HepG2 (cell line): ENCODE measurements around the gene MAPK8. TPM values are rescaled to one million over a fixed set of nuclear protein-coding genes. Genes with fewer than 3 reads are reported as not detected.
A peak's percentile ranks its signal among the peaks of the same experiment; 100 is the strongest.

Source experiments
- ATAC-seq: fragments of 200-7000 bp; cut with Tn5 transposase; 3 replicates; pipeline ENCODE4 v1.9.1; 2020; ENCODE audit warnings: mild to moderate bottlenecking, moderate library complexity
- BruUV-seq: library from RNA; stranded (reverse); fragments of 400-500 nt; replicated peaks from 2 replicates; lab custom pipeline; 2021; lab: Mats Ljungman, UMichigan
- CTCF ChIA-PET: fragments of 300-600 bp; formaldehyde crosslinking; extraction: SDS; loops from one replicate; lab custom pipeline; 2021; ENCODE audit warnings: low total read pairs, inconsistent platforms, low intra/inter-chr PET ratio; lab: Yijun Ruan, JAX
- POLR2A ChIA-PET: fragments of 350-600 bp; sonication (Branson Sonifier 250); formaldehyde crosslinking; loops from one replicate; lab custom pipeline; 2020; ENCODE audit warnings: antibody characterized with exemption, inconsistent platforms; lab: Yijun Ruan, JAX
- DNase-seq: peaks from one replicate; pipeline ENCODE4 v3.0.0-alpha.2; 2015; ENCODE audit warnings: low spot score
- FAIRE-seq: peaks from 3 replicates; lab custom pipeline; 2011; peaks lifted over from hg19 to GRCh38; lab: Jason Lieb, UNC
- H2AFZ ChIP-seq: one replicate; pipeline ENCODE4 v1.6.1; 2011; ENCODE audit warnings: low read length, inconsistent platforms
- H3K27ac ChIP-seq: fragments of 300-600 bp; 3 replicates; pipeline ENCODE4 v1.8.0; 2011; ENCODE audit warnings: mixed run types, mild to moderate bottlenecking, mixed read lengths, low read length, inconsistent platforms; ENCODE audit not compliant: insufficient read depth; ENCODE audit errors: extremely low read length
- H3K27me3 ChIP-seq, 2 experiments: fragments of 200-600 bp in 1 of 2; 2 replicates in 1 of 2; 3 replicates in 1 of 2; pipeline versions ENCODE4 v1.6.0 to v1.8.0; 2011; ENCODE audit warnings: low read length in 2 of 2, mild to moderate bottlenecking in 2 of 2, moderate library complexity in 2 of 2, inconsistent platforms in 1 of 2; ENCODE audit not compliant: insufficient read depth in 2 of 2, control insufficient read depth in 1 of 2
- H3K36me3 ChIP-seq, 2 experiments: fragments of 200-600 bp in 1 of 2; replicated peaks in 1 of 2; 2 replicates in 1 of 2; 3 replicates in 1 of 2; pipeline versions ENCODE4 v1.5.1 to v1.8.0; 2011; ENCODE audit warnings: low read length in 2 of 2, inconsistent platforms in 1 of 2; ENCODE audit not compliant: insufficient read depth in 2 of 2, control insufficient read depth in 1 of 2
- H3K4me1 ChIP-seq: 2 replicates; pipeline ENCODE4 v1.5.1; 2012; ENCODE audit warnings: low read length, inconsistent platforms; ENCODE audit not compliant: insufficient read depth
- H3K4me2 ChIP-seq: 2 replicates; pipeline ENCODE4 v1.6.0; 2011; ENCODE audit warnings: low read depth, low read length, inconsistent platforms
- H3K4me3 ChIP-seq, 3 experiments: fragments of 200-600 bp in 1 of 3; sonication (generic), shearing (Covaris generic) in 1 of 3; replicated peaks in 1 of 3; 2 replicates each; pipeline ENCODE4 v1.5.1; 2011 to 2016; ENCODE audit warnings: low read length in 3 of 3, inconsistent platforms in 2 of 3, low read depth in 2 of 3, mild to moderate bottlenecking in 2 of 3, control low read depth in 1 of 3, mixed read lengths in 1 of 3; ENCODE audit not compliant: insufficient read depth in 1 of 3
- H3K79me2 ChIP-seq: one replicate; pipeline ENCODE4 v1.6.1; 2011; ENCODE audit warnings: low read length, inconsistent platforms; ENCODE audit not compliant: insufficient read depth
- H3K9ac ChIP-seq: 2 replicates; pipeline ENCODE4 v1.6.0; 2011; ENCODE audit warnings: mild to moderate bottlenecking, low read depth, low read length, inconsistent platforms; ENCODE audit not compliant: insufficient read depth
- H3K9me3 ChIP-seq: 2 replicates; pipeline ENCODE4 v1.5.1; 2012; ENCODE audit warnings: mild to moderate bottlenecking, low read length
- H4K20me1 ChIP-seq: 2 replicates; pipeline ENCODE4 v1.6.0; 2011; ENCODE audit warnings: inconsistent platforms, mild to moderate bottlenecking, low read length, moderate library complexity; ENCODE audit not compliant: insufficient read depth
- ARID4A ChIP-seq: sonication (generic); formaldehyde crosslinking; IDR thresholded peaks from 2 replicates; pipeline ENCODE4 v1.5.0; 2020; ENCODE audit warnings: mild to moderate bottlenecking, missing genetic modification reagents, borderline replicate concordance
- ATAD3A ChIP-seq: sonication (generic); formaldehyde crosslinking; IDR thresholded peaks from 2 replicates; pipeline ENCODE4 v1.4.0; 2020; ENCODE audit warnings: missing genetic modification reagents
- BCL6 ChIP-seq: IDR thresholded peaks from 2 replicates; pipeline ENCODE4 v1.6.1; 2016; ENCODE audit warnings: missing genetic modification reagents, missing compliant biosample characterization
- ELK4 ChIP-seq: sonication (generic); formaldehyde crosslinking; IDR thresholded peaks from 2 replicates; pipeline ENCODE4 v1.9.0; 2021; ENCODE audit warnings: missing genetic modification reagents, borderline replicate concordance
- FLYWCH1 ChIP-seq: sonication (generic); formaldehyde crosslinking; IDR thresholded peaks from 2 replicates; pipeline ENCODE4 v1.8.1; 2023; ENCODE audit warnings: mild to moderate bottlenecking, missing genetic modification reagents
- FUBP1 ChIP-seq: sonication (generic); formaldehyde crosslinking; IDR thresholded peaks from 2 replicates; pipeline ENCODE4 v1.5.1; 2020; ENCODE audit warnings: missing genetic modification reagents, mild to moderate bottlenecking, borderline replicate concordance
- GATAD2A ChIP-seq: IDR thresholded peaks from 2 replicates; pipeline ENCODE4 v1.6.1; 2016
- HOXD1 ChIP-seq: sonication (generic); formaldehyde crosslinking; IDR thresholded peaks from 2 replicates; pipeline ENCODE4 v1.5.0; 2020; ENCODE audit warnings: missing genetic modification reagents
- NR2F2 ChIP-seq: IDR thresholded peaks from 2 replicates; pipeline ENCODE4 v1.6.1; 2012; ENCODE audit warnings: low read depth, inconsistent platforms, borderline replicate concordance
- PAF1 ChIP-seq: IDR thresholded peaks from 2 replicates; pipeline ENCODE4 v1.6.1; 2016; ENCODE audit warnings: missing genetic modification reagents, missing compliant biosample characterization
- PHF21A ChIP-seq: sonication (generic); formaldehyde crosslinking; IDR thresholded peaks from 2 replicates; pipeline ENCODE4 v1.5.0; 2020; ENCODE audit warnings: mild to moderate bottlenecking, missing genetic modification reagents
- RFX5 ChIP-seq: IDR thresholded peaks from 2 replicates; pipeline ENCODE4 v1.6.1; 2011; ENCODE audit warnings: low read depth, low read length, improper control_type of control experiment
- RORA ChIP-seq: sonication (generic); formaldehyde crosslinking; IDR thresholded peaks from 2 replicates; pipeline ENCODE4 v1.5.0; 2020; ENCODE audit warnings: mild to moderate bottlenecking, missing genetic modification reagents, moderate library complexity
- SATB2 ChIP-seq: sonication (generic); formaldehyde crosslinking; IDR thresholded peaks from 2 replicates; pipeline ENCODE4 v1.5.0; 2020; ENCODE audit warnings: missing genetic modification reagents
- ZNF10 ChIP-seq: sonication (generic); formaldehyde crosslinking; IDR thresholded peaks from 2 replicates; pipeline ENCODE4 v1.4.0; 2020; ENCODE audit warnings: mild to moderate bottlenecking, low read depth, missing genetic modification reagents, borderline replicate concordance
- ZNF589 ChIP-seq: sonication (generic); formaldehyde crosslinking; conservative IDR thresholded peaks from 2 replicates; pipeline ENCODE4 v1.8.0; 2022; ENCODE audit warnings: mild to moderate bottlenecking, moderate library complexity, missing genetic modification reagents
- ZNF776 ChIP-seq: sonication (generic); formaldehyde crosslinking; IDR thresholded peaks from 2 replicates; pipeline ENCODE4 v1.4.0; 2020; ENCODE audit warnings: mild to moderate bottlenecking, missing genetic modification reagents
- WGBS: methylation state at CpG from one replicate; pipeline ENCODE4 v1.1.6; 2017; ENCODE audit warnings: low lambda C conversion rate; 5-methylcytosine and 5-hydroxymethylcytosine counted together
- in situ Hi-C: cut with HindIII; loops from 2 replicates; pipeline ENCODE4 v1.10.0; 2017; ENCODE audit warnings: low pct_unique_long_range_greater_than_20kb; ENCODE audit not compliant: extremely low pct_ligation_motif_present
- intact Hi-C: fragments of 100-400 bp; cut with micrococcal nuclease; formaldehyde crosslinking; loops from one replicate; pipeline ENCODE4 v1.10.0; 2022; ENCODE audit not compliant: unreplicated experiment
- polyA plus RNA-seq, 8 experiments: library from polyadenylated mRNA; depleted of rRNA in 3 of 8; stranded (reverse) in 7 of 8; unstranded in 1 of 8; fragments of >200 nt; fragmentation: Illumina TruSeq in 4 of 8; extraction: Trizol in 4 of 8; gene quantifications; 2 replicates each; pipeline versions ENCODE4 v1.2.1 to v1.2.3, GENCODE V29; 2011 to 2016; ENCODE audit warnings: low read depth in 4 of 8, missing spikeins in 1 of 8, mixed read lengths in 1 of 8; ENCODE audit not compliant: insufficient read depth in 1 of 8
- total RNA-seq, 5 experiments: library from RNA; depleted of rRNA; stranded (reverse); fragments of >200 nt; fragmentation: Illumina TruSeq; extraction: Trizol; gene quantifications; 2 replicates each; pipeline ENCODE4 v1.2.3, GENCODE V29; 2016; ENCODE audit warnings: low read depth in 1 of 5

MAPK8 gene
- total and polyA plus RNA-seq, 2 of the 13 experiments (the other 11 are each of a cell fraction or from before 2014, with no cell fraction given), result 41.6 to 47.3 TPM

GRCh38 chr10:48452879-48453412 is 146.5 kb downstream of the MAPK8 start:
- in situ Hi-C loops (no loop called here), intact Hi-C loops (no loop called here)
- no peak overlapping the region for H2AFZ ChIP-seq
- POLR2A ChIA-PET, result interaction anchor here (1.1 kb wide), 1 partner anchor 10 kb away, joined by 3 read pairs; no protein-coding TSS in a partner anchor
- no peak overlapping the region for H3K27ac ChIP-seq
- peak overlapping the region; percentile 62 for H3K4me2 ChIP-seq
- H3K79me2 ChIP-seq, result no peaks in the 10 kb centered on the region
- 0 out of 3 replicates have a peak, but pooled peaks have one; percentile 4 for ATAC-seq
- H3K27me3 ChIP-seq, result peaks cover 3 to 15% of the 10 kb centered on the region in 2 experiments; a peak in 4 of 5 replicates
- H4K20me1 ChIP-seq, result no peaks in the 10 kb centered on the region
- no peak for FAIRE-seq
- H3K9ac ChIP-seq, result no peak overlapping the region
- CTCF ChIA-PET, result no interaction called here
- peak overlapping the region in 1 of 3 experiments; percentile 10; a peak in 1 of 6 replicates for H3K4me3 ChIP-seq
- BruUV-seq, result no TSS peak
- WGBS, result 0% methylated on average over 4 of the region's 6 CpGs
- DNase-seq, result no peak
- peaks cover 38% of the 10 kb centered on the region for H3K4me1 ChIP-seq
- H3K36me3 ChIP-seq, result no peaks in the 10 kb centered on the region
- no peaks in the 10 kb centered on the region for H3K9me3 ChIP-seq
- TF ChIP-seq BCL6 (peak; percentile 70), GATAD2A (CRISPR knock-in tag) (0 out of 2 replicates have a peak, but pooled peaks have one; percentile 11), PAF1 (CRISPR knock-in tag) (no peak), ELK4 (no peak), ZNF589 (CRISPR knock-in tag) (no peak), HOXD1 (CRISPR knock-in tag) (no peak), ZNF776 (no peak), SATB2 (CRISPR knock-in tag) (no peak), ATAD3A (CRISPR knock-in tag) (no peak), RORA (CRISPR knock-in tag) (no peak), ARID4A (CRISPR knock-in tag) (0 out of 2 replicates have a peak, but pooled peaks have one; percentile 17), ZNF10 (no peak), RFX5 (no peak), FLYWCH1 (CRISPR knock-in tag) (no peak), PHF21A (CRISPR knock-in tag) (peak; percentile 26; the same call in 1 of the 2 replicates), NR2F2 (peak; percentile 78; the same call in 1 of the 2 replicates), FUBP1 (CRISPR knock-in tag) (no peak)
